CD14-positive monocyte (primary cell): ENCODE data around the gene CSNK1E. TPM values are rescaled to one million over a fixed set of nuclear protein-coding genes. Genes with fewer than 3 reads are reported as not detected.

Source experiments
- DNase-seq, 3 donors: peaks; one replicate each; pipeline ENCODE4 v3.0.0-alpha.2; 2011 to 2022
- H2AFZ ChIP-seq: 2 replicates; pipeline ENCODE4 v1.6.0; 2012; ENCODE audit warnings: mild to moderate bottlenecking, low read depth, low read length, inconsistent platforms; ENCODE audit not compliant: insufficient read depth, poor library complexity, severe bottlenecking
- H3K27ac ChIP-seq, 2 donors: 1 replicate in 1 of 2; 2 replicates in 1 of 2; pipeline ENCODE4 v1.5.1; 2012 to 2013; ENCODE audit warnings: low read length in 2 of 2, control low read depth in 1 of 2, inconsistent platforms in 1 of 2, low read depth in 1 of 2, mild to moderate bottlenecking in 1 of 2
- H3K27me3 ChIP-seq, 2 donors: one replicate each; pipeline versions ENCODE4 v1.6.0 to v1.6.1; 2011 to 2013; ENCODE audit warnings: low read length in 2 of 2; ENCODE audit not compliant: control insufficient read depth in 2 of 2, insufficient read depth in 2 of 2
- H3K36me3 ChIP-seq, 2 donors: replicated peaks in 1 of 2; 1 replicate in 1 of 2; 2 replicates in 1 of 2; pipeline versions ENCODE4 v1.5.1 to v1.6.1; 2012 to 2013; ENCODE audit warnings: low read length in 2 of 2, control low read depth in 1 of 2, inconsistent platforms in 1 of 2, mild to moderate bottlenecking in 1 of 2; ENCODE audit not compliant: insufficient read depth in 2 of 2, control insufficient read depth in 1 of 2
- H3K4me1 ChIP-seq, 2 donors: 1 replicate in 1 of 2; 2 replicates in 1 of 2; pipeline versions ENCODE4 v1.5.1 to v1.6.1; 2012 to 2013; ENCODE audit warnings: low read length in 2 of 2, control low read depth in 1 of 2, inconsistent platforms in 1 of 2, mild to moderate bottlenecking in 1 of 2, moderate library complexity in 1 of 2; ENCODE audit not compliant: insufficient read depth in 2 of 2, control insufficient read depth in 1 of 2
- H3K4me2 ChIP-seq: replicated peaks from 2 replicates; pipeline ENCODE3; 2012; ENCODE audit warnings: low read length, moderate library complexity, mild to moderate bottlenecking; ENCODE audit not compliant: poor library complexity, severe bottlenecking; ENCODE audit errors: extremely low read depth
- H3K4me3 ChIP-seq, 3 experiments: fragments of 200-600 bp in 1 of 3; sonication (generic) in 1 of 3; replicated peaks in 1 of 3; 1 replicate in 2 of 3; 2 replicates in 1 of 3; pipeline ENCODE4 v1.5.1; 2011 to 2013; ENCODE audit warnings: low read length in 3 of 3, mild to moderate bottlenecking in 3 of 3, control low read depth in 2 of 3, low read depth in 2 of 3, inconsistent platforms in 1 of 3, moderate library complexity in 1 of 3
- H3K79me2 ChIP-seq: 2 replicates; pipeline ENCODE4 v1.6.0; 2012; ENCODE audit warnings: mild to moderate bottlenecking, control low read depth, inconsistent platforms, low read length, moderate library complexity; ENCODE audit not compliant: insufficient read depth
- H3K9ac ChIP-seq: 2 replicates; pipeline ENCODE4 v1.6.0; 2017; ENCODE audit warnings: low read length, mild to moderate bottlenecking; ENCODE audit not compliant: insufficient read depth, poor library complexity, severe bottlenecking
- H3K9me3 ChIP-seq, 2 donors: replicated peaks in 1 of 2; 1 replicate in 1 of 2; 2 replicates in 1 of 2; pipeline versions ENCODE4 v1.5.1 to v1.6.1; 2012 to 2013; ENCODE audit warnings: low read length in 2 of 2, control low read depth in 1 of 2; ENCODE audit not compliant: control insufficient read depth in 1 of 2, insufficient read depth in 1 of 2
- H4K20me1 ChIP-seq: 2 replicates; pipeline ENCODE4 v1.6.0; 2012; ENCODE audit warnings: mild to moderate bottlenecking, low read length, control low read depth, moderate library complexity; ENCODE audit not compliant: insufficient read depth
- H3K27ac Mint-ChIP-seq, 7 donors: one replicate each; pipeline ENCODE4 v1.8.0; 2020; ENCODE audit warnings: mild to moderate bottlenecking in 7 of 7, mixed read lengths in 7 of 7, moderate library complexity in 6 of 7, inconsistent platforms in 2 of 7
- H3K27me3 Mint-ChIP-seq, 3 donors: one replicate each; pipeline ENCODE4 v1.8.0; 2021 to 2022; ENCODE audit warnings: low read depth in 3 of 3, mild to moderate bottlenecking in 3 of 3, mixed read lengths in 3 of 3, moderate library complexity in 3 of 3, inconsistent platforms in 1 of 3
- H3K36me3 Mint-ChIP-seq, 2 donors: one replicate each; pipeline ENCODE4 v1.8.0; 2020; ENCODE audit warnings: mixed read lengths in 2 of 2, inconsistent platforms in 1 of 2, mild to moderate bottlenecking in 1 of 2
- H3K4me1 Mint-ChIP-seq: one replicate; pipeline ENCODE4 v1.8.0; 2020; ENCODE audit warnings: mild to moderate bottlenecking, mixed read lengths
- H3K4me3 Mint-ChIP-seq, 2 donors: one replicate each; pipeline ENCODE4 v1.8.0; 2020; ENCODE audit warnings: mild to moderate bottlenecking in 2 of 2, mixed read lengths in 2 of 2, moderate library complexity in 1 of 2
- H3K9me3 Mint-ChIP-seq, 7 donors: one replicate each; pipeline ENCODE4 v1.8.0; 2020 to 2022; ENCODE audit warnings: mixed read lengths in 7 of 7, mild to moderate bottlenecking in 6 of 7, moderate library complexity in 6 of 7, inconsistent platforms in 2 of 7
- CTCF ChIP-seq: fragments of 200-600 bp; IDR thresholded peaks from one replicate; pipeline ENCODE4 v1.8.0; 2022; ENCODE audit warnings: antibody characterized with exemption, mild to moderate bottlenecking
- WGBS: methylation state at CpG from one replicate; pipeline ENCODE4 v1.1.5; 2013; ENCODE audit warnings: missing lambda C conversion rate; ENCODE audit not compliant: insufficient coverage; 5-methylcytosine and 5-hydroxymethylcytosine counted together
- intact Hi-C, 2 donors: fragments of 100-400 bp; cut with micrococcal nuclease; formaldehyde crosslinking; loops; one replicate each; pipeline versions ENCODE4 v1.15.0 to v1.15.1; 2023
- polyA plus RNA-seq, 3 donors: library from polyadenylated mRNA; depleted of rRNA in 1 of 3; unstranded in 2 of 3; stranded (reverse) in 1 of 3; fragments of 300-500 nt in 2 of 3; fragments of >200 nt in 1 of 3; fragmentation: Illumina TruSeq in 2 of 3; gene quantifications; 1 replicate in 2 of 3; 2 replicates in 1 of 3; pipeline ENCODE4 v1.2.3, GENCODE V29; 2012 to 2021

Gene CSNK1E
- polyA plus RNA-seq, 3 donors: 1.9 to 44.7 (median 3.1) TPM

GRCh38 chr22:38312261-38312800, 4.9 kb downstream of the CSNK1E start:
- peaks cover 12% of the 10 kb centered on the region for H3K79me2 ChIP-seq
- H2AFZ ChIP-seq: no peak overlapping the region
- no peak overlapping the region for H3K4me3 ChIP-seq
- H3K4me1 ChIP-seq: peaks cover 21 to 36% of the 10 kb centered on the region in 2 donors
- no peaks in the 10 kb centered on the region for H3K27me3 ChIP-seq
- WGBS: 98% methylated on average over 7 of the region's 7 CpGs
- no peaks in the 10 kb centered on the region for H3K9me3 ChIP-seq
- Mint-ChIP-seq H3K4me1 (peaks cover 47% of the 10 kb centered on the region), H3K27ac (no peak overlapping the region), H3K27me3 (peaks cover 12 to 15% (median 14%) of the 10 kb centered on the region in 3 donors), H3K4me3 (no peak overlapping the region), H3K9me3 (peaks cover 0 to 2% (median 0%) of the 10 kb centered on the region in 7 donors), H3K36me3 (peaks cover 31 to 42% of the 10 kb centered on the region in 2 donors)
- peaks cover 23 to 28% of the 10 kb centered on the region in 2 donors for H3K36me3 ChIP-seq
- no peak overlapping the region for H3K9ac ChIP-seq
- intact Hi-C loops: no loop called here
- DNase-seq: no peak
- peaks cover 30% of the 10 kb centered on the region for H4K20me1 ChIP-seq
- H3K4me2 ChIP-seq: no peak overlapping the region
- no peak for TF ChIP-seq CTCF
- no peak overlapping the region for H3K27ac ChIP-seq

- TF ChIP-seq CTCF: no peak
- no peak for DNase-seq
- Histone ChIP-seq H3K36me3 (peaks cover 23 to 28% of the 10 kb centered on the region in 2 donors), H3K4me1 (peaks cover 20 to 34% of the 10 kb centered on the region in 2 donors), H3K9me3 (no peaks in the 10 kb centered on the region), H3K27ac (no peak overlapping the region), H3K27me3 (no peaks in the 10 kb centered on the region), H3K4me3 (no peak overlapping the region), H3K79me2 (peaks cover 12% of the 10 kb centered on the region), H3K9ac (no peak overlapping the region), H4K20me1 (peaks cover 30% of the 10 kb centered on the region), H2AFZ (no peak overlapping the region), H3K4me2 (no peak overlapping the region)
- H3K4me1 Mint-ChIP-seq: peaks cover 49% of the 10 kb centered on the region
- intact Hi-C loops: no loop called here
- peaks cover 10 to 13% (median 10%) of the 10 kb centered on the region in 3 donors for H3K27me3 Mint-ChIP-seq
- H3K9me3 Mint-ChIP-seq: peaks cover 0 to 2% (median 0%) of the 10 kb centered on the region in 7 donors
- WGBS: 79% methylated on average over 2 of the region's 4 CpGs
- H3K36me3 Mint-ChIP-seq: peaks cover 31 to 42% of the 10 kb centered on the region in 2 donors
- no peak overlapping the region for H3K27ac Mint-ChIP-seq
- H3K4me3 Mint-ChIP-seq: peak overlapping the region in 1 of 2 donors; percentile 34
These were observed 6.0 kb downstream of the CSNK1E start for GRCh38 chr22:38311323-38311620.
